K562 (cell line): ENCODE results near the gene ITPR2. TPM values are rescaled to one million over a fixed set of nuclear protein-coding genes. Genes with fewer than 3 reads are reported as not detected.

Experiments
- ARHGAP35 ChIP-seq: fragments of 450-650 bp; IDR thresholded peaks from 2 replicates; pipeline ENCODE4 v1.6.1; 2018; ENCODE audit not compliant: partially characterized antibody
- GTF2E2 ChIP-seq: fragments of 200-800 bp; sonication (Bioruptor generic); IDR thresholded peaks from 2 replicates; pipeline ENCODE4 v1.6.1; 2016; ENCODE audit warnings: missing genetic modification characterization, missing compliant biosample characterization
- NFIC ChIP-seq: fragments of 450-650 bp; IDR thresholded peaks from 2 replicates; pipeline ENCODE4 v1.6.1; 2017; ENCODE audit warnings: mild to moderate bottlenecking, inconsistent platforms
- NR2C2 ChIP-seq, 2 experiments: fragments of 200-800 bp in 1 of 2; sonication (Bioruptor generic) in 1 of 2; sonication (generic) in 1 of 2; formaldehyde crosslinking in 1 of 2; IDR thresholded peaks; 2 replicates each; pipeline versions ENCODE4 v1.6.1 to v1.8.0; 2016 to 2022; ENCODE audit warnings: mild to moderate bottlenecking in 1 of 2, missing compliant biosample characterization in 1 of 2, missing genetic modification characterization in 1 of 2, missing genetic modification reagents in 1 of 2
- SRSF9 ChIP-seq: fragments of 200-400 bp; formaldehyde crosslinking; IDR thresholded peaks from 2 replicates; pipeline ENCODE4 v1.6.1; 2017; ENCODE audit warnings: low read depth, low read length, borderline replicate concordance
- ZSCAN29 ChIP-seq: fragments of 450-650 bp; IDR thresholded peaks from 2 replicates; pipeline ENCODE4 v1.6.1; 2017
- polyA plus RNA-seq, 8 experiments: library from polyadenylated mRNA; depleted of rRNA in 4 of 8; stranded (reverse) in 5 of 8; unstranded in 3 of 8; fragments of >200 nt; fragmentation: Nextera tagmentation in 2 of 8; fragmentation: Illumina TruSeq in 1 of 8; extraction: Ambion mirVana in 2 of 8; extraction: Trizol in 1 of 8; gene quantifications; 2 replicates each; pipeline versions ENCODE4 v1.2.1 to v1.2.3, GENCODE V29; 2011 to 2014; ENCODE audit warnings: inconsistent platforms in 1 of 8, missing spikeins in 1 of 8
- total RNA-seq, 7 experiments: library from RNA; depleted of rRNA in 6 of 7; stranded (reverse); fragments of >200 nt in 6 of 7; fragmentation: Illumina TruSeq in 2 of 7; extraction: Trizol in 2 of 7; gene quantifications; 2 replicates each; pipeline versions ENCODE4 v1.2.1 to v1.2.3, GENCODE V29; 2011 to 2021; ENCODE audit warnings: low replicate concordance in 1 of 7
- TF ChIP-seq, protein P1 (sequence below), 3 experiments: fragments of 200-800 bp in 1 of 3; fragments of 250-450 bp in 1 of 3; fragments of 450-650 bp in 1 of 3; sonication (Bioruptor Pico) in 1 of 3; sonication (Bioruptor generic) in 1 of 3; formaldehyde crosslinking in 1 of 3; IDR thresholded peaks; 2 replicates each; pipeline versions ENCODE4 v1.6.1 to v1.8.0; 2016 to 2022; ENCODE audit warnings: mild to moderate bottlenecking in 2 of 3, missing genetic modification characterization in 2 of 3, missing compliant biosample characterization in 1 of 3, moderate library complexity in 1 of 3
- TF ChIP-seq, protein P2 (sequence below): sonication (generic); formaldehyde crosslinking; IDR thresholded peaks from 2 replicates; pipeline ENCODE4 v1.8.0; 2022; ENCODE audit warnings: mild to moderate bottlenecking, missing genetic modification reagents
- TF ChIP-seq, protein P3 (sequence below): sonication (generic); formaldehyde crosslinking; IDR thresholded peaks from 2 replicates; pipeline ENCODE4 v1.8.0; 2023; ENCODE audit warnings: mild to moderate bottlenecking, missing genetic modification reagents
- TF ChIP-seq, protein P4 (sequence below): IDR thresholded peaks from 2 replicates; pipeline ENCODE4 v1.6.1; 2014; ENCODE audit warnings: antibody characterized with exemption
- TF ChIP-seq, protein P5 (sequence below): sonication (generic); formaldehyde crosslinking; IDR thresholded peaks from 2 replicates; pipeline ENCODE4 v1.8.0; 2022; ENCODE audit warnings: missing genetic modification reagents, mild to moderate bottlenecking, borderline replicate concordance

Gene ITPR2
- total and polyA plus RNA-seq, 9 of the 15 experiments (the other 6 are each of a cell fraction or from before 2014, with no cell fraction given): 0.21 to 3.3 (median 0.95) TPM

DNA sequence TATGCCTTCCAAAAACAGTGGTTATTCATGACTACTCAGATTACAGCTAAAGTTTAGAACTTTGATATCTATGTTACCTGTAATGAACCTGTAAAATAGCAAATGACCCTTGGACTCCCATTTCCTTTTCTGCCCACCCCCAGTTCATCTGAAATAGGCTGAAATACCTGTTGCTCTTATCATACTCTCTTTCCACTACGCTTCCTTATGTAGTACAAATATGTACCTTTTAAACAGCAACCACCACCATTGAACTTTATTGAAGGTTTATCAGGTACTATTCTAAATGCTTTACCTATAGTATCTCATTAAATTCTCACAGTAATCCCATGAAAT lies 398.0 kb downstream of the ITPR2 start (continued):
- TF ChIP-seq, protein P1, sequence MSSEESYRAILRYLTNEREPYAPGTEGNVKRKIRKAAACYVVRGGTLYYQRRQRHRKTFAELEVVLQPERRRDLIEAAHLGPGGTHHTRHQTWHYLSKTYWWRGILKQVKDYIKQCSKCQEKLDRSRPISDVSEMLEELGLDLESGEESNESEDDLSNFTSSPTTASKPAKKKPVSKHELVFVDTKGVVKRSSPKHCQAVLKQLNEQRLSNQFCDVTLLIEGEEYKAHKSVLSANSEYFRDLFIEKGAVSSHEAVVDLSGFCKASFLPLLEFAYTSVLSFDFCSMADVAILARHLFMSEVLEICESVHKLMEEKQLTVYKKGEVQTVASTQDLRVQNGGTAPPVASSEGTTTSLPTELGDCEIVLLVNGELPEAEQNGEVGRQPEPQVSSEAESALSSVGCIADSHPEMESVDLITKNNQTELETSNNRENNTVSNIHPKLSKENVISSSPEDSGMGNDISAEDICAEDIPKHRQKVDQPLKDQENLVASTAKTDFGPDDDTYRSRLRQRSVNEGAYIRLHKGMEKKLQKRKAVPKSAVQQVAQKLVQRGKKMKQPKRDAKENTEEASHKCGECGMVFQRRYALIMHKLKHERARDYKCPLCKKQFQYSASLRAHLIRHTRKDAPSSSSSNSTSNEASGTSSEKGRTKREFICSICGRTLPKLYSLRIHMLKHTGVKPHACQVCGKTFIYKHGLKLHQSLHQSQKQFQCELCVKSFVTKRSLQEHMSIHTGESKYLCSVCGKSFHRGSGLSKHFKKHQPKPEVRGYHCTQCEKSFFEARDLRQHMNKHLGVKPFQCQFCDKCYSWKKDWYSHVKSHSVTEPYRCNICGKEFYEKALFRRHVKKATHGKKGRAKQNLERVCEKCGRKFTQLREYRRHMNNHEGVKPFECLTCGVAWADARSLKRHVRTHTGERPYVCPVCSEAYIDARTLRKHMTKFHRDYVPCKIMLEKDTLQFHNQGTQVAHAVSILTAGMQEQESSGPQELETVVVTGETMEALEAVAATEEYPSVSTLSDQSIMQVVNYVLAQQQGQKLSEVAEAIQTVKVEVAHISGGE (CRISPR knock-in tag; IDR thresholded peaks at IDR 0.05): no peak
- TF ChIP-seq NFIC (no peak), NR2C2 (CRISPR knock-in tag; IDR thresholded peaks at IDR 0.05) (no peak), NR2C2 (tag; IDR thresholded peaks at IDR 0.05) (no peak), GTF2E2 (tag) (no peak), SRSF9 (no peak), ZSCAN29 (no peak), ARHGAP35 (no peak)
- TF ChIP-seq, protein P2, sequence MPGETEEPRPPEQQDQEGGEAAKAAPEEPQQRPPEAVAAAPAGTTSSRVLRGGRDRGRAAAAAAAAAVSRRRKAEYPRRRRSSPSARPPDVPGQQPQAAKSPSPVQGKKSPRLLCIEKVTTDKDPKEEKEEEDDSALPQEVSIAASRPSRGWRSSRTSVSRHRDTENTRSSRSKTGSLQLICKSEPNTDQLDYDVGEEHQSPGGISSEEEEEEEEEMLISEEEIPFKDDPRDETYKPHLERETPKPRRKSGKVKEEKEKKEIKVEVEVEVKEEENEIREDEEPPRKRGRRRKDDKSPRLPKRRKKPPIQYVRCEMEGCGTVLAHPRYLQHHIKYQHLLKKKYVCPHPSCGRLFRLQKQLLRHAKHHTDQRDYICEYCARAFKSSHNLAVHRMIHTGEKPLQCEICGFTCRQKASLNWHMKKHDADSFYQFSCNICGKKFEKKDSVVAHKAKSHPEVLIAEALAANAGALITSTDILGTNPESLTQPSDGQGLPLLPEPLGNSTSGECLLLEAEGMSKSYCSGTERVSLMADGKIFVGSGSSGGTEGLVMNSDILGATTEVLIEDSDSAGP (CRISPR knock-in tag): no peak
- TF ChIP-seq, protein P3, sequence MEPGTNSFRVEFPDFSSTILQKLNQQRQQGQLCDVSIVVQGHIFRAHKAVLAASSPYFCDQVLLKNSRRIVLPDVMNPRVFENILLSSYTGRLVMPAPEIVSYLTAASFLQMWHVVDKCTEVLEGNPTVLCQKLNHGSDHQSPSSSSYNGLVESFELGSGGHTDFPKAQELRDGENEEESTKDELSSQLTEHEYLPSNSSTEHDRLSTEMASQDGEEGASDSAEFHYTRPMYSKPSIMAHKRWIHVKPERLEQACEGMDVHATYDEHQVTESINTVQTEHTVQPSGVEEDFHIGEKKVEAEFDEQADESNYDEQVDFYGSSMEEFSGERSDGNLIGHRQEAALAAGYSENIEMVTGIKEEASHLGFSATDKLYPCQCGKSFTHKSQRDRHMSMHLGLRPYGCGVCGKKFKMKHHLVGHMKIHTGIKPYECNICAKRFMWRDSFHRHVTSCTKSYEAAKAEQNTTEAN (CRISPR knock-in tag): no peak
- TF ChIP-seq, protein P4, sequence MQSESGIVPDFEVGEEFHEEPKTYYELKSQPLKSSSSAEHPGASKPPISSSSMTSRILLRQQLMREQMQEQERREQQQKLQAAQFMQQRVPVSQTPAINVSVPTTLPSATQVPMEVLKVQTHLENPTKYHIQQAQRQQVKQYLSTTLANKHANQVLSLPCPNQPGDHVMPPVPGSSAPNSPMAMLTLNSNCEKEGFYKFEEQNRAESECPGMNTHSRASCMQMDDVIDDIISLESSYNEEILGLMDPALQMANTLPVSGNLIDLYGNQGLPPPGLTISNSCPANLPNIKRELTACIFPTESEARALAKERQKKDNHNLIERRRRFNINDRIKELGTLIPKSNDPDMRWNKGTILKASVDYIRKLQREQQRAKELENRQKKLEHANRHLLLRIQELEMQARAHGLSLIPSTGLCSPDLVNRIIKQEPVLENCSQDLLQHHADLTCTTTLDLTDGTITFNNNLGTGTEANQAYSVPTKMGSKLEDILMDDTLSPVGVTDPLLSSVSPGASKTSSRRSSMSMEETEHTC: no peak
- TF ChIP-seq, protein P5, sequence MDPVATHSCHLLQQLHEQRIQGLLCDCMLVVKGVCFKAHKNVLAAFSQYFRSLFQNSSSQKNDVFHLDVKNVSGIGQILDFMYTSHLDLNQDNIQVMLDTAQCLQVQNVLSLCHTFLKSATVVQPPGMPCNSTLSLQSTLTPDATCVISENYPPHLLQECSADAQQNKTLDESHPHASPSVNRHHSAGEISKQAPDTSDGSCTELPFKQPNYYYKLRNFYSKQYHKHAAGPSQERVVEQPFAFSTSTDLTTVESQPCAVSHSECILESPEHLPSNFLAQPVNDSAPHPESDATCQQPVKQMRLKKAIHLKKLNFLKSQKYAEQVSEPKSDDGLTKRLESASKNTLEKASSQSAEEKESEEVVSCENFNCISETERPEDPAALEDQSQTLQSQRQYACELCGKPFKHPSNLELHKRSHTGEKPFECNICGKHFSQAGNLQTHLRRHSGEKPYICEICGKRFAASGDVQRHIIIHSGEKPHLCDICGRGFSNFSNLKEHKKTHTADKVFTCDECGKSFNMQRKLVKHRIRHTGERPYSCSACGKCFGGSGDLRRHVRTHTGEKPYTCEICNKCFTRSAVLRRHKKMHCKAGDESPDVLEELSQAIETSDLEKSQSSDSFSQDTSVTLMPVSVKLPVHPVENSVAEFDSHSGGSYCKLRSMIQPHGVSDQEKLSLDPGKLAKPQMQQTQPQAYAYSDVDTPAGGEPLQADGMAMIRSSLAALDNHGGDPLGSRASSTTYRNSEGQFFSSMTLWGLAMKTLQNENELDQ (CRISPR knock-in tag): no peak
